Activated CD8-positive, alpha-beta T cell treated with anti-CD3 and anti-CD28 coated beads for 36 hours (primary cell): ENCODE data around the gene CDC42EP1. TPM values are rescaled to one million over a fixed set of nuclear protein-coding genes. Genes with fewer than 3 reads are reported as not detected.

Source experiments
- ATAC-seq: fragments of 200-7000 bp; cut with Tn5 transposase; one replicate; pipeline ENCODE4 v1.10.0; 2021; ENCODE audit warnings: mild to moderate bottlenecking, moderate library complexity
- CTCF ChIA-PET: fragments of 350-600 bp; sonication (Branson Sonifier 250); formaldehyde crosslinking; loops from one replicate; lab custom pipeline; 2021; ENCODE audit warnings: antibody characterized with exemption; lab: Charles Lee
- POLR2A ChIA-PET: fragments of 350-600 bp; sonication (Branson Sonifier 250); formaldehyde crosslinking; loops from one replicate; lab custom pipeline; 2021; ENCODE audit warnings: antibody characterized with exemption; lab: Charles Lee
- DNase-seq: peaks from one replicate; pipeline ENCODE4 v3.0.0-alpha.2; 2020
- H3K27ac Mint-ChIP-seq: one replicate; pipeline ENCODE4 v1.8.0; 2021; ENCODE audit warnings: mild to moderate bottlenecking, mixed read lengths
- H3K27me3 Mint-ChIP-seq: one replicate; pipeline ENCODE4 v1.8.0; 2021; ENCODE audit warnings: mixed read lengths
- H3K36me3 Mint-ChIP-seq: one replicate; pipeline ENCODE4 v1.8.0; 2021; ENCODE audit warnings: low read depth, mixed read lengths
- H3K4me1 Mint-ChIP-seq: one replicate; pipeline ENCODE4 v1.8.0; 2021; ENCODE audit warnings: low read depth, mixed read lengths
- H3K4me3 Mint-ChIP-seq: one replicate; pipeline ENCODE4 v1.8.0; 2021; ENCODE audit warnings: mild to moderate bottlenecking, moderate library complexity, mixed read lengths
- H3K9me3 Mint-ChIP-seq: one replicate; pipeline ENCODE4 v1.8.0; 2021; ENCODE audit warnings: mixed read lengths
- intact Hi-C: fragments of 100-400 bp; cut with micrococcal nuclease; formaldehyde crosslinking; loops from one replicate; pipeline ENCODE4 v1.10.0; 2022
- total RNA-seq, 2 experiments: library from RNA; stranded (reverse); gene quantifications; one replicate each; pipeline ENCODE4 v1.2.3, GENCODE V29; 2021
- TF ChIP-seq, protein P1 (sequence below): fragments of 200-600 bp; IDR thresholded peaks from one replicate; pipeline ENCODE4 v1.8.0; 2022; ENCODE audit warnings: antibody characterized with exemption, mild to moderate bottlenecking

The CDC42EP1 gene
- total RNA-seq, 2 experiments from 2014 or later = 0.59 to 0.72 TPM

- intact Hi-C loops = no loop called here
- no peaks in the 10 kb centered on the region for H3K36me3 Mint-ChIP-seq
- DNase-seq = no peak
- POLR2A ChIA-PET = interaction anchor here (1.0 to 3.0 kb wide), 2 partner anchors 23 to 49 kb away, joined by 3 to 12 read pairs; no protein-coding TSS in a partner anchor
- ATAC-seq = no peak
- CTCF ChIA-PET = interaction anchor here (2.0 to 15.0 kb wide), 4 partner anchors 21 to 64 kb away, joined by 4 to 501 read pairs (median 66); partner anchors contain the start of gene CDC42EP1
- H3K9me3 Mint-ChIP-seq = no peaks in the 10 kb centered on the region
- H3K4me1 Mint-ChIP-seq = peaks cover 40% of the 10 kb centered on the region
- H3K27ac Mint-ChIP-seq = peak overlapping the region; percentile 1
- TF ChIP-seq, protein P1, sequence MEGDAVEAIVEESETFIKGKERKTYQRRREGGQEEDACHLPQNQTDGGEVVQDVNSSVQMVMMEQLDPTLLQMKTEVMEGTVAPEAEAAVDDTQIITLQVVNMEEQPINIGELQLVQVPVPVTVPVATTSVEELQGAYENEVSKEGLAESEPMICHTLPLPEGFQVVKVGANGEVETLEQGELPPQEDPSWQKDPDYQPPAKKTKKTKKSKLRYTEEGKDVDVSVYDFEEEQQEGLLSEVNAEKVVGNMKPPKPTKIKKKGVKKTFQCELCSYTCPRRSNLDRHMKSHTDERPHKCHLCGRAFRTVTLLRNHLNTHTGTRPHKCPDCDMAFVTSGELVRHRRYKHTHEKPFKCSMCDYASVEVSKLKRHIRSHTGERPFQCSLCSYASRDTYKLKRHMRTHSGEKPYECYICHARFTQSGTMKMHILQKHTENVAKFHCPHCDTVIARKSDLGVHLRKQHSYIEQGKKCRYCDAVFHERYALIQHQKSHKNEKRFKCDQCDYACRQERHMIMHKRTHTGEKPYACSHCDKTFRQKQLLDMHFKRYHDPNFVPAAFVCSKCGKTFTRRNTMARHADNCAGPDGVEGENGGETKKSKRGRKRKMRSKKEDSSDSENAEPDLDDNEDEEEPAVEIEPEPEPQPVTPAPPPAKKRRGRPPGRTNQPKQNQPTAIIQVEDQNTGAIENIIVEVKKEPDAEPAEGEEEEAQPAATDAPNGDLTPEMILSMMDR = no peak
- H3K27me3 Mint-ChIP-seq = peaks cover 30% of the 10 kb centered on the region
- no peak overlapping the region for H3K4me3 Mint-ChIP-seq
These were observed 17.3 kb upstream of the CDC42EP1 start for GRCh38 chr22:37542959-37543358.

- ChIA-PET CTCF (interaction anchor here (0.6 to 15.0 kb wide), 5 partner anchors 19 to 54 kb away, joined by 3 to 501 read pairs (median 6); partner anchors contain the start of gene CDC42EP1), POLR2A (interaction anchor here (1.3 to 1.4 kb wide), 3 partner anchors 22 to 47 kb away, joined by 4 read pairs; no protein-coding TSS in a partner anchor)
- H3K27ac Mint-ChIP-seq = no peak overlapping the region
- peaks cover 28% of the 10 kb centered on the region for H3K4me1 Mint-ChIP-seq
- H3K4me3 Mint-ChIP-seq = no peak overlapping the region
- DNase-seq (peak; percentile 80), ATAC-seq (peak; percentile 57)
- peaks cover 18% of the 10 kb centered on the region for H3K27me3 Mint-ChIP-seq
- H3K36me3 Mint-ChIP-seq = no peaks in the 10 kb centered on the region
- intact Hi-C loops = no loop called here
- H3K9me3 Mint-ChIP-seq = no peaks in the 10 kb centered on the region
- TF ChIP-seq, protein P1 = peak; percentile 76
These were observed 15.2 kb upstream of the CDC42EP1 start for GRCh38 chr22:37544955-37545702.

GRCh38 chr22:37545703-37546436 lies 14.4 kb upstream of the CDC42EP1 start:
- Mint-ChIP-seq H3K27me3 (peaks cover 11% of the 10 kb centered on the region), H3K9me3 (no peaks in the 10 kb centered on the region), H3K4me1 (peaks cover 21% of the 10 kb centered on the region), H3K4me3 (no peak overlapping the region), H3K36me3 (no peaks in the 10 kb centered on the region), H3K27ac (no peak overlapping the region)
- no peak for DNase-seq
- TF ChIP-seq, protein P1 = peak; percentile 7
- ChIA-PET CTCF (interaction anchor here (1.0 to 15.0 kb wide), 4 partner anchors 18 to 61 kb away, joined by 3 to 501 read pairs (median 66); partner anchors contain the start of gene CDC42EP1), POLR2A (interaction anchor here (0.9 to 1.4 kb wide), 2 partner anchors 21 to 47 kb away, joined by 3 to 4 read pairs; no protein-coding TSS in a partner anchor)
- ATAC-seq = no peak
- intact Hi-C loops = no loop called here

GRCh38 chr22:37546437-37547250 lies 13.6 kb upstream of the CDC42EP1 start:
- ChIA-PET POLR2A (interaction anchor here (0.7 to 1.4 kb wide), 3 partner anchors 20 to 46 kb away, joined by 3 to 4 read pairs (median 3); no protein-coding TSS in a partner anchor), CTCF (interaction anchor here (1.9 to 15.0 kb wide), 3 partner anchors 17 to 60 kb away, joined by 5 to 501 read pairs (median 126); partner anchors contain the start of gene CDC42EP1)
- intact Hi-C loops = no loop called here
- DNase-seq = no peak
- no peaks in the 10 kb centered on the region for H3K9me3 Mint-ChIP-seq
- H3K4me3 Mint-ChIP-seq = no peak overlapping the region
- H3K27ac Mint-ChIP-seq = no peak overlapping the region
- no peaks in the 10 kb centered on the region for H3K36me3 Mint-ChIP-seq
- TF ChIP-seq, protein P1 = no peak
- H3K27me3 Mint-ChIP-seq = peaks cover 9% of the 10 kb centered on the region
- no peak for ATAC-seq
- peaks cover 13% of the 10 kb centered on the region for H3K4me1 Mint-ChIP-seq
